ENCODE measurements around the gene CEMIP2. TPM values are rescaled to one million over a fixed set of nuclear protein-coding genes. Genes with fewer than 3 reads are reported as not detected.
A peak's percentile ranks its signal among the peaks of the same experiment; 100 is the strongest.

Gene CEMIP2
- total and polyA plus RNA-seq, 4 donors, result 37.3 to 150 (median 89.9) TPM

DNA sequence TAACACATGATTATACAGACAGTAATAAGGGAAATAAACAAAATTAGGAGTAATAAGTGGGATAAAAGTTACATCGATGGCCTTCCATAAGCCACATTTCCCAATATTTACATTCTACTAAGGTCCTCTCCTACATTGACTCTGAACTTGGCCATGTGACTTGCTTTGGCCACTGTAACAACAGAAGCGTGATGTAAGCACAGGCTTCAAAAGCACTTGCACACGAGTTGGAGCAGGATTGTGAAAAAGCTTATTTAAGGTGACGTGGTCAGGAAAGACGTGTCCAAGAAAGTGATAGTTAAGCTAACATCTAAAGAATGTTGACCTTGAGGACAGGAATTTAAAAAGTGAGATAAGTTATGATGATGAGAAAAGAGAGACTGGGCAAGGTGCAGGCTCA, 9.8 kb upstream of the CEMIP2 start:
- Histone ChIP-seq H3K27me3 (ENCODE audit: control insufficient read depth in 3 of 3, insufficient read depth in 3 of 3, low read length in 2 of 3) (no peaks in the 10 kb centered on the region), H3K9ac (ENCODE audit: insufficient read depth in 1 of 2, low read length in 2 of 2) (no peak overlapping the region), H3K27ac (ENCODE audit: low read depth in 1 of 2, low read length in 1 of 2) (no peak overlapping the region), H3K9me3 (ENCODE audit: control insufficient read depth in 4 of 4, insufficient read depth in 3 of 4, low read length in 3 of 4) (no peaks in the 10 kb centered on the region), H3K4me3 (no peak overlapping the region), H3K4me1 (ENCODE audit: control insufficient read depth in 5 of 5, insufficient read depth in 5 of 5, low read length in 5 of 5) (peaks cover 0 to 2% (median 0%) of the 10 kb centered on the region in 5 donors), H3K36me3 (ENCODE audit: control insufficient read depth in 4 of 4, insufficient read depth in 4 of 4, low read length in 4 of 4) (no peaks in the 10 kb centered on the region)
- TF ChIP-seq, protein P1, sequence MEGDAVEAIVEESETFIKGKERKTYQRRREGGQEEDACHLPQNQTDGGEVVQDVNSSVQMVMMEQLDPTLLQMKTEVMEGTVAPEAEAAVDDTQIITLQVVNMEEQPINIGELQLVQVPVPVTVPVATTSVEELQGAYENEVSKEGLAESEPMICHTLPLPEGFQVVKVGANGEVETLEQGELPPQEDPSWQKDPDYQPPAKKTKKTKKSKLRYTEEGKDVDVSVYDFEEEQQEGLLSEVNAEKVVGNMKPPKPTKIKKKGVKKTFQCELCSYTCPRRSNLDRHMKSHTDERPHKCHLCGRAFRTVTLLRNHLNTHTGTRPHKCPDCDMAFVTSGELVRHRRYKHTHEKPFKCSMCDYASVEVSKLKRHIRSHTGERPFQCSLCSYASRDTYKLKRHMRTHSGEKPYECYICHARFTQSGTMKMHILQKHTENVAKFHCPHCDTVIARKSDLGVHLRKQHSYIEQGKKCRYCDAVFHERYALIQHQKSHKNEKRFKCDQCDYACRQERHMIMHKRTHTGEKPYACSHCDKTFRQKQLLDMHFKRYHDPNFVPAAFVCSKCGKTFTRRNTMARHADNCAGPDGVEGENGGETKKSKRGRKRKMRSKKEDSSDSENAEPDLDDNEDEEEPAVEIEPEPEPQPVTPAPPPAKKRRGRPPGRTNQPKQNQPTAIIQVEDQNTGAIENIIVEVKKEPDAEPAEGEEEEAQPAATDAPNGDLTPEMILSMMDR (IDR thresholded peaks at IDR 0.05; ENCODE audit: control extremely low read depth, extremely low read depth), result no peak
- ATAC-seq (ENCODE audit: insufficient read depth, low FRiP score) (no peak), DNase-seq (no peak)
- 69 to 75% methylated on average over 5 of the region's 5 CpGs for WGBS, 2 donors

DNA sequence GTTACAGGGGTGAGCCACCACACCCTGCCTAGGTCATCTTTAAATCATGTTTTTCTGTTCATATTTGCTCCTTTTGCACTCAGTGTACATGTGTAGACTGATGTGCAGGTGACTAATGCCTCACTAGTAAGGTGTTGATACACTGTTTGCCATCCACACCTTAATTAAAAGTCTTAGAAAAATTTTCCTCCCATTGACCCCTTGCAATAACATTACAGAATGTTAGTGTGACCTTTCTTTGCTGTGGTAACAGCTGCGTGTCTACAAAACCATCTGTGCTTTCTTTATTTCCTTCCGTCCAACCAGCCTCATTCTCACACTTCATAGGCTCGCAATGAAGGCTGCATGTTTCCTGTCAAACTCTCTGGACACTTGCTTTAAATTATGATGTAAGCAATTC, 6.6 kb upstream of the CEMIP2 start:
- Histone ChIP-seq H3K4me1 (ENCODE audit: control insufficient read depth in 5 of 5, insufficient read depth in 5 of 5, low read length in 5 of 5) (peaks cover 0 to under 1% (median 0%) of the 10 kb centered on the region in 5 donors), H3K27me3 (ENCODE audit: control insufficient read depth in 3 of 3, insufficient read depth in 3 of 3, low read length in 2 of 3) (peaks cover 0 to 3% (median 0%) of the 10 kb centered on the region in 3 donors), H3K9me3 (ENCODE audit: control insufficient read depth in 4 of 4, insufficient read depth in 3 of 4, low read length in 3 of 4) (no peaks in the 10 kb centered on the region), H3K9ac (ENCODE audit: insufficient read depth in 1 of 2, low read length in 2 of 2) (no peak overlapping the region), H3K4me3 (no peak overlapping the region), H3K36me3 (ENCODE audit: control insufficient read depth in 4 of 4, insufficient read depth in 4 of 4, low read length in 4 of 4) (no peaks in the 10 kb centered on the region), H3K27ac (ENCODE audit: low read depth in 1 of 2, low read length in 1 of 2) (no peak overlapping the region)
- WGBS, 2 donors, result 53 to 63% methylated on average over 3 of the region's 3 CpGs
- DNase-seq (peak in 2 of 3 donors; percentile 52 to 53), ATAC-seq (ENCODE audit: insufficient read depth, low FRiP score) (no peak)
- TF ChIP-seq, protein P1 (IDR thresholded peaks at IDR 0.05; ENCODE audit: control extremely low read depth, extremely low read depth), result no peak

DNA sequence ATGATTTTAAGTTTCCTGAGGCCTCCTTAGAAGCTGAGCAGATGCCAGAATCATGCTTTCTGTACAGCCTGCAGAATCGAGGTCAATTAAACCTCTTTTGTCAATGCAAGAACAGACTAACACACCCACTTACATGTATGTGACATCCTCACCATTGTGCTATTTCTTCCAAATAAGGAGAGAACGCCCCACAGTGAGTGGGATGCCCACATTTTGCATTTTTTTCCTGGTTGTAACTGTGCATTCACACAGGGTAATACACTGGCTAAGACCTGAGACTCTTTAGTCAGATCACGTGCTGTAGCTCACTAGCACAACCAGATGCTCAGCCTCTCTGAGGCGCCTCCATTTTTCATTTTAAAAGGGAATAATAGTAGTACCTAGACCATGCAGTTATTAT, 4.4 kb upstream of the CEMIP2 start:
- 89 to 93% methylated on average over 4 of the region's 4 CpGs for WGBS, 2 donors
- no peaks in the 10 kb centered on the region for H3K9me3 ChIP-seq (ENCODE audit: control insufficient read depth in 4 of 4, insufficient read depth in 3 of 4, low read length in 3 of 4)
- DNase-seq (no peak), ATAC-seq (ENCODE audit: insufficient read depth, low FRiP score) (no peak)
- peaks cover 0 to 11% (median 0%) of the 10 kb centered on the region in 5 donors for H3K4me1 ChIP-seq (ENCODE audit: control insufficient read depth in 5 of 5, insufficient read depth in 5 of 5, low read length in 5 of 5)
- H3K9ac ChIP-seq (ENCODE audit: insufficient read depth in 1 of 2, low read length in 2 of 2), result no peak overlapping the region
- no peak overlapping the region for H3K27ac ChIP-seq (ENCODE audit: low read depth in 1 of 2, low read length in 1 of 2)
- TF ChIP-seq, protein P1 (IDR thresholded peaks at IDR 0.05; ENCODE audit: control extremely low read depth, extremely low read depth), result no peak
- no peak overlapping the region for H3K4me3 ChIP-seq
- no peaks in the 10 kb centered on the region for H3K36me3 ChIP-seq (ENCODE audit: control insufficient read depth in 4 of 4, insufficient read depth in 4 of 4, low read length in 4 of 4)
- peaks cover 0 to 3% (median 0%) of the 10 kb centered on the region in 3 donors for H3K27me3 ChIP-seq (ENCODE audit: control insufficient read depth in 3 of 3, insufficient read depth in 3 of 3, low read length in 2 of 3)

DNA sequence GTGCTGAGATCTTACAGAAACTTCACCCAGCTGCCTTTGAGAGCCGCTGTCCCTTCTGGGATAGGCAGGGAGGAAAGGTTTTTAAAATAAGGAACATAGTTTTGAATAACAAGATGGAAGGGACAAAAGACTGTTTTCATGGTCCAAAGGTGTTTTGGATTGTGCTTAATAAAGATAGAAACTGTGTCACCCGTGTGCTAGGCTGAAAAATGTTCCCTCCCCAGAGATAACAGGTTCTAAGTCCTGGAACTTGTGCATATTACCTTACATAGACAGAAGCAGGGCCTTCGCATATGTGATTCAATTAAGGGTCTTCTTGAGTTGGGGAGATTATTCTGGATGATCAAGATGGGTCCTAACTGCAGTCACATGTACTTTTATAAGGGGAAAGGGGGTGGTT, 1.9 kb upstream of the CEMIP2 start:
- WGBS, 2 donors, result 80 to 95% methylated on average over 3 of the region's 3 CpGs
- Histone ChIP-seq H3K9me3 (ENCODE audit: control insufficient read depth in 4 of 4, insufficient read depth in 3 of 4, low read length in 3 of 4) (no peaks in the 10 kb centered on the region), H3K4me3 (no peak overlapping the region), H3K36me3 (ENCODE audit: control insufficient read depth in 4 of 4, insufficient read depth in 4 of 4, low read length in 4 of 4) (no peaks in the 10 kb centered on the region), H3K27ac (ENCODE audit: low read depth in 1 of 2, low read length in 1 of 2) (no peak overlapping the region), H3K27me3 (ENCODE audit: control insufficient read depth in 3 of 3, insufficient read depth in 3 of 3, low read length in 2 of 3) (peaks cover 0 to 3% (median 0%) of the 10 kb centered on the region in 3 donors), H3K4me1 (ENCODE audit: control insufficient read depth in 5 of 5, insufficient read depth in 5 of 5, low read length in 5 of 5) (peaks cover 0 to 27% (median 7%) of the 10 kb centered on the region in 5 donors), H3K9ac (ENCODE audit: insufficient read depth in 1 of 2, low read length in 2 of 2) (no peak overlapping the region)
- no peak for ATAC-seq (ENCODE audit: insufficient read depth, low FRiP score)
- TF ChIP-seq, protein P1 (IDR thresholded peaks at IDR 0.05; ENCODE audit: control extremely low read depth, extremely low read depth), result no peak
- DNase-seq, result no peak
